ENCODE results near the gene C1QTNF6. TPM values are rescaled to one million over a fixed set of nuclear protein-coding genes. Genes with fewer than 3 reads are reported as not detected.

C1QTNF6 gene
- polyA plus RNA-seq, 12 donors, result 8.2 to 30.3 (median 17.5) TPM; not detected in 1

DNA sequence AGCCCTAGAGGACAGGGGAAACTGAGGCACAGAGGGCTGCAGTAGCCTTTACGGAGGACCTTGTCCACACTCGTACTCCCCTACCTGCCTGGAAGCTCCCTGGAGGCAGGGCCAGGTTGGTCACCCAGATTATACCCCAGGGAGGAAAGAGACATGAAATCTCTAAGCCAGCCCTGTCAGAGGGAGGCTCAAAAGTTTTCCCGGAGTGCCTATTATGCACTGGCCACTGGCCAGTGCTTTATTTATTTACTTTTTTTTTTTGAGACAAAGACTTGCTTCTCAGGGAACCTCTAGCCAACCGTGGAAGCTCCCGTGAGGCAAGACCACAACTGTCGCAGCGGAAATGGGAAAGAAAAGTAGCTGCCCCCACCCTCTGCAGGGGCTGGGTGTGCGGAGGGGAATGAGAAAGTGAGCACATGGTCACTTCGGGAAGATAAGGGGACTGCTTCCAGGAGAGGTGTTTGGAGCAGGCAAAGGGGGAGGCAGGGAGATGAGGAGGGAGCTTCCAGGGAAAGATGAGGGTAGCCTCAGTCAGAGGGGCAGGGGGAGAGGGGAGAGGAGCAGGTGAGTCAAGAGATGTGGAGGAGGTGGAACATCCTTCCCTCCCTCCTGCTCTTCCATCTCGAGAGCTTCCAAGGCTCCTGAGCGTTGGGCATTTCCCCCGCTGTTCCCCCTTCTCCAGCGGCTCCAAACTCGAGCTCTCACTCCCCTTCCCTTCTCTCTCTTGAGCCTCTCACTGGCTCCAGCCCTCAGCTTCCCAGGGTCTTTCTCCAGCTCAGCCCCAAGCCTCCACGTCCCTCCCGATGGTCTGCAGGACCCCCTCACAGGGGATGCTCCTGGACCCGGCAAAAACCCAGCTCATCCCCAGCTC lies 42.6 kb downstream of the C1QTNF6 start:
- DNase-seq, result no peak

DNA sequence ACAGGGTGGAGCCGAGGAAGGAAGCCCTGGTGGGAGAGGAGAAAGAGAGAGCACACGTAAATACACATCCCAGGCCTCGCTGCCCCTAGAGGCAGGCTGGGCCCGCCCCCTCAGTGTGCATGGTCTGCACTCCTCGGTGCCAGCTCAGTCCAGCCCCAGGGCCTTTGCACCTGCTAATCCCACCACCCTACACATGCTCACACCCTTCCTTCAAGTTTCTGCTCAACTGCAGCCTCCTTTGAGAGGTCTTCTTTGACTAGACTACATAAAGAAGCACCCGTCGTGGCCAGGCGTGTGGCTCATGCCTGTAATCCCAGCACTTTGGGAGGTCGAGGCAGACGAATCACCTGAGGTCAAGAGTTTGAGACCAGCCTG lies 43.9 kb downstream of the C1QTNF6 start:
- DNase-seq, result no peak

DNA sequence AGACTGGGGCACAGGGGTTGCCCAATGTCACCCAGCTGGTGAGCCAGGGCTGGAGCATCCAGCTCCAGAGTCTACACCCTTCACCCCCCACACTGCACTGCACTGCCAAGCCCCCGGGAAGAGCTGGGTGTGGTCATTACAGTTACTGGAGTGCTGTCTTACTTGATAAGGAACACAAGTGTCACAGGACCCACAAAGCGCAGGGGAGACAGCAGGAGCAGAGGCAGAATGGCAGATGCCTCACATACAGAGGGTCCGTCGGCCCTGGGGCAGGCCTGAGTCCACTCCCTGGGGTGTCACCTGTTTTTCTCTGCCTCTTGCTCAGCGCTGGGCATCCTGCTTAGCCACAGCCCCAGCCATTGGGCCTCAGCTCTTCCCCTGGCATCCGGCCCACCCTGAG lies 46.1 kb downstream of the C1QTNF6 start:
- no peak for DNase-seq

DNA sequence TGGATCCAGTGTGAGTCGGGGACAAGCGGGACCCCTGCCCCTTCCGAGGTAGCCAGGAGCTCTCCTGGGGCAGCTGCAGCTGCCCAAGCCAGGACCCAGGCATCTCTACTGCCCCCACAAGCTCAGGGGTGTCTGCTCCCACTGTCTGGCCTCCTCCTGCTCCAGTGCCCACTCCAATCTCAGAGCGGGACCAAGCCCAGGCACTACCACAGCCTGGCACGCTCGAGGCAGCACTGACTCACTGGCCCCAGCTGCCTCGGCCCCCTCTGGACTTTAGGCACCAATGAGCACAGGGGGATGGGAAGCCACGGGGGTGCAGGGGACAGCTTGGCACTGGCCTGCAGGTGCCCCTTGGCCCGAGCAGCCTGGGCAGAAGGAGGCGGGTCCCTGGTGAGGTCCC lies 46.6 kb downstream of the C1QTNF6 start:
- DNase-seq, result no peak

DNA sequence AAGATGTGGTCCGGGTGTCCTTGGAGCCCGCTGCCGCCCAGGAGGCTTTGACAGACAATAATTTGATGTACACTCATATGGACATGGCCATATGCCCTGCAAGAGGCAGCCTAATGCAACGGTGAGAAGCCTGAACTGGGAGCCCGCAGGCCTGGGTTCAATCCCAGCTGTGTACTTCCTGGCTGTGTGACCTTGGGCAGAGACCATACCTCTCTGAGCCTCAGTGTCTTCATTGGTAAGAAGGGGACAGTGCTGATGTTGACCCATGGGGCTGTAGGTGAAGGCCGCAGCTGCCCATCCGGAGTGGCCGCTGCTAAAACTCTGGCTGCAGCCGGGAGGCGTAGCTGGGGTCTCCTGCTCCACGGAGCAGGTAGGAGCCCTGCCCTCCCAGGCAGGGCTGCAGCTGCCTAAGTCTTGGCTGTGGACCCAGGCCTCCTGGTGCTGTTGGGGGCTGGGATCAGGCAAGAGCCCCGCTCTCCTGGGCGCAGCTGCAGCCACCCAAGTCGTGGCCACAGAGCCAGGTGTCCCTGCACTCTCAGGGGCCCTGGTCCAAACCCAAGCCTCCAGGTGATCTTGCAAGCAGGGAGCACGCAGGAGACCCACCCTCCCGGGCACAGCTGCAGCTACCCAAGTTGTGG lies 47.2 kb downstream of the C1QTNF6 start:
- no peak for DNase-seq

DNA sequence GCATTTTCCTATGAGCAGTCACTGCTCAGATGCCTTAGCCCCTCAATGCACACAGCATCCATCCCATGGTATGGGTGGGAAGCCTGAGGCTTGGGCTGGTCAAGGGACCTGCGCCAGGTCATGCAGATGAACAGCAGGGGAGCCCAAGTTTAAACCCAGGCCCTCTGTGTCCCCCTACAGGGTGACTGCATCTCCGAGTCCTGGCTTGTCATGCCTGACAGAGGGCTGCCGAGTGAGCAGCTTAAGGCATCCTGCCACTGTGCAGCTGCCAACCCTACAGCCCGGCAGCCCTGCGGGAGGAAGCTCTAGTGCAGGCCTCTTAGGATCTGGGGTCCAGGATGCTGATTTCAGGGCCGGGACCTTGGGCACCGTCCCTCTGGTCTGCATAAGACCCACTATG lies 48.3 kb downstream of the C1QTNF6 start:
- no peak for DNase-seq

DNA sequence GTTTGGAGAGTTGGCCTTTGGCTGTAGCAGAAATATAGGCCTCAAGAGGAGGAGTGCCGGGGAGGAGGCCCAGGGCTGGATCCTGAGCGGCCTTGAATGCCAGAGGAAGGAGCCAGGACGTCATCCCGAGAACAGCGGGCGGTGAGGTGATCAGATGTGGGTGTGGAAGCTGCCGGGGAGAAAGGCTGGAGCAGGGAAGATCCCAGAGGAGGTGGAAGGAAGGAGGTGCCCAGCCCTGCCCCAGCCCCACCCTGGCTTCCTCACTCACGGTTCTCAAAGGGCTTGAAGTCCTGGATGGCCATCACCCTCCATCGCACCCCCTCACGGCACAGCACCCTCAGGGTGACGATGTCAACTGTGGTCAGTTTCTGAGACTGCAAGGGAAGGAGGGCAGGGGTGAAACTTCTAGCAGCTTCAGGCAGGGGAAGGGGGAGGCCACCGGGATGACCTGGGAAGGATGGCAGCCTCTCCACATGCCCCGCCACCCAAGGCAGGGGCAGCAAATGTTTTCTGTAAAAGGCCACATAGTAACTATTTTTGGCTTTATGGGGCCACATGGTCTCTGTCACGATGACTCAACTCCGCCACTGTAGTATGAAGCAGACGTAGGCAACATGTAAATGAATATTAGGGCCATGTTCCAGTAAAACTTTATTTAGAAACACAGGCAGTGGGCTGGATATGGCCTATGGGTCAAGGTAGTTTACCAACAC lies 49.0 kb downstream of the C1QTNF6 start:
- no peak for DNase-seq

DNA sequence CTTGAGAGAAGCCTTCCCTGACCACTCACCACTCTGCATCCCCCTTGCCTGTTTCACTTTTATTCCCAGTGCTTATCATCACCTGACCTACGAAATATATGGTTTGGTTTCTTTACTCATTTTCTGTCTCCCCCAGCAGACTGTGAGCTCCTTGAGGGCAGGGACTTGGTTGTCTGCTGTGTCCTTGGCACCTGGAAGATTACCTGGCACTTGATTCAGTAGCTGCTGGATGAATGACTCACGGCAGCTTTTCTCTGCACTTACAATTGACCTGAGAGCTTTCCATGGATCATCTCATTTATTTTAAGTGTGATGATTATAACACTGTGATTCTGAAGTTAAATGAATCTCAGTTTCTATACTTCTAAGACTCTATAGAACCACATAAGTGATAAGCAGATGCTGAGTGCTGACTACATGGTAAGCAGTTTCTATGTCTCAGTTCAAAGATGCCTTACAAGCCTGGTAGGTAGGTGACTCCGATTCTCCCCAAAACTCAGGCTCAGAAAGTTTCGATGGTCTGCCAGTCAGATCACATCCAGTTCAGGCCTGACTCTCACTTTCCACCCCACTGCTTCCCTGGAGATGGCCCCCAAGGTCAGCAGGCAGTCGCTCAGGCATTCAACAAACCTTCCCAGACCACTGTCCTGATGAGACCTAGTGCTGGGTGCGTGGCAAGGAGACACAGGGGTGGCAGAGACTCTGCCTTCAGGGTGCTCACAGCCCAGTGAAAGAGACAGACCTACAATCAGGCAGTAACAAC lies 50.0 kb downstream of the C1QTNF6 start:
- no peak for DNase-seq

DNA sequence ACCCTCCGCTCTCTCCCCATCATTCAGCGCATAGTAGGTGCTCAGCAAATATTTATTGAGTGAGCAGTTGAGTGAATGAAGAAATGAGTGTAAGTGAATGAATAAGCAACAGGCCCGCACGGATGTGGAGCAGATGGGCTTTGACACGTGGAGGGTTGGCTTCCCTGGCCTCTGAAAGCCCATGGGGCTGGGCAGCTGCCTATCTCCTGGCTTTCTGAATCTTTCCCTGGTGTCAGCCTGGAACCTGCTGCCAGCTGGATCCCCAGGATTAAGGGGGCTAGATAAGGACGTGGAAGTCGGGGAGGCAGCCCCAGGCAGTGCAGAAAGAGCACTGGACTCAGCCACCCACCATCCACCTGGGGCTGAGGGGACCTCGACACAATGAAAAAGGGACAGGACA lies 50.9 kb downstream of the C1QTNF6 start:
- DNase-seq, result no peak

DNA sequence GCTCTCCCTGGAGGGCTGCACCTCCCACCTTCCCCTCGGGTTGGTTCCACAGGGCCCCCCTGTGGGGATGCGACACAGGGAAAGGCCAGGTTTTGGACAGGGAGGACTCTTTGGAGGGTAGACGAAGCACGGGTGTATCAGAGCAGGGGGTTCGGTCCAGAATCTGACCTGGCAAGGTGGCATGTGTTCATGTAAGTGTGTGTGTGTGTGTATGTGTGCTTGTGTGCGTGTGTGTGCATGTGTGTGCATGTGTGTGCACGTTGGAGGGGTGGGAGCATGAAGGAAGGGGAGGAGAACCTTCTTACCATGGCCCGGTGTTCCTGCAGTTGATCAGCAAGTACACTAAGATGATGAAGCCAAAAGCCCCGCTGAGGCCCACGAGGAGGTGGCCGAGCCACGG lies 53.0 kb downstream of the C1QTNF6 start:
- DNase-seq, result no peak

DNA sequence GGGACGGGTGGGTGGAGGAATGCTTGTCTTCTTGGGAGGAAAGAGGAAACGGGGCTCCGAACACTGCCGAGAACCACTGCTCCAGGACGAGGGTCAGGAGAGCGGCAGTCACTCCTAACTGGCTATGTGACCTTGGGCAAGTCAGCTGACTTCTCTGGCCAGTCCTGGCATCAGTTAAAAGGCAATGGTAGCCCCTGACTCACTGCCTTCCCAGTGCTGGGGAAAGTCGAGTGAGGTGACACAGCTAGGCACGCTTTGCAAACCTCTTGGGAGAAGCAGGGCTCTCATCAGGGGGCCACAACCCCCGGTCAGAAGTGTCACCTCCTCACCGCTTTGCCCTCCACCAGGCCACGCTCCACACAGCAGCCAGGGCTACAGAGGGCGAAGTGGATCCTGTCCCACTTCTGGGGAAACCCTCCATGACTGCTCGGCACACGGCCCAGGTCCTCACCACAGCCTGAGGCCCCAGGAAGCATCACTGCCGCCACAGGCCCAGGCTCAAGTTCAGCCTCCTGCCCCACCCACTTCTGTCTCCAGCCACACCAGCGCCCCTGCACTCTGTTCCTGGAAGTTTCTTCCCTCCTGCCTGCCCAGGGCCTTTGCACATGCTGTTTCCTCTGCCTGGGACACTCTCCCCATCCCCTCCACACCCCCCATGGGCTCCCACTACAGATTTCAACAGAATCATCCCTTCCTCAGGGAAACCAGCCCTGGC lies 54.6 kb downstream of the C1QTNF6 start:
- no peak for DNase-seq

DNA sequence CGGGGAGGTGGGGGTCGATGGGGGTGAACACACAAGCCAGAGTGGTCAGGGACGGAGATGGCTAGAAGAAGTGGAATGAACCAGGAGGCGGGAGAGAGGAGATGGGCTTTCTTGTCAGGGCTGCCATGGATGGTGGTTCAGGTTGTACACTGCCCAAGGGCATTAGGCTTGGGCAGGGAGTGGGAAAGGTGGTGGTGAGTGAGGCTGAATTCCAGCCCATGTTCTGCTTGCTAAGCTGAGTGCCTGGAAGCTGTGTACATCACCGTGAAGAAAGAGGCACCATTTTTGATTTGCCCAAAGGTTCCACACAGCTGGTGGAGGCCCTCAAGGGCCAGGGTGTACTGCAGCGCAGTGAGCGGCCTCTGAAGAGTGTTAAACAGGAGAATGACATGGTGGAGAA lies 55.3 kb downstream of the C1QTNF6 start:
- DNase-seq, result no peak

Other genes with a start within 250 kb of the C1QTNF6 start
- 10 to 100 TPM in 10 of 12 donors, 1 to 10 TPM in 1, not detected in 1; 9.2 to 41.6 (median 16.1) TPM for gene TST, start 168.8 kb downstream of the C1QTNF6 start, polyA plus RNA-seq (ENCODE audit: insufficient read length in 12 of 12)
- gene MPST, start 168.5 kb downstream of the C1QTNF6 start, polyA plus RNA-seq (ENCODE audit: insufficient read length in 12 of 12), result 10 to 100 TPM in 11 of 12 donors, not detected in 1; 28.2 to 59.8 (median 37.3) TPM
- 10 to 100 TPM in 11 of 12 donors, not detected in 1; 11.3 to 31.8 (median 15.1) TPM for gene KCTD17, start 136.5 kb downstream of the C1QTNF6 start, polyA plus RNA-seq (ENCODE audit: insufficient read length in 12 of 12)
- under 1 TPM in 9 of 12 donors, not detected in 3; 0.05 to 0.91 (median 0.13) TPM for gene TMPRSS6, start 78.5 kb downstream of the C1QTNF6 start, polyA plus RNA-seq (ENCODE audit: insufficient read length in 12 of 12)
- gene IL2RB, start 38.3 kb downstream of the C1QTNF6 start, polyA plus RNA-seq (ENCODE audit: insufficient read length in 12 of 12), result 1 to 10 TPM in 6 of 12 donors, under 1 TPM in 4, not detected in 2; 0.63 to 4.6 (median 1.3) TPM
- gene SSTR3, start 24.2 kb upstream of the C1QTNF6 start, polyA plus RNA-seq (ENCODE audit: insufficient read length in 12 of 12), result under 1 TPM in 1 of 12 donors, not detected in 11; 0.05 TPM
- 10 to 100 TPM in 2 of 12 donors, 1 to 10 TPM in 9, not detected in 1; 3.3 to 32.8 (median 5.5) TPM for gene RAC2, start 56.0 kb upstream of the C1QTNF6 start, polyA plus RNA-seq (ENCODE audit: insufficient read length in 12 of 12)
- gene CYTH4, start 94.3 kb upstream of the C1QTNF6 start, polyA plus RNA-seq (ENCODE audit: insufficient read length in 12 of 12), result 10 to 100 TPM in 2 of 12 donors, 1 to 10 TPM in 9, not detected in 1; 3.9 to 13.7 (median 5.1) TPM
- gene ELFN2, start 239.2 kb upstream of the C1QTNF6 start, polyA plus RNA-seq (ENCODE audit: insufficient read length in 12 of 12), result 1 to 10 TPM in 5 of 12 donors, under 1 TPM in 6, not detected in 1; 0.74 to 2.5 (median 0.98) TPM